K562 (cell line): ENCODE results near the gene ATP1A3. TPM values are rescaled to one million over a fixed set of nuclear protein-coding genes. Genes with fewer than 3 reads are reported as not detected.

ENCODE experiments used
- ARID3B ChIP-seq: fragments of 250-450 bp; sonication (Bioruptor Pico); IDR thresholded peaks from 2 replicates; pipeline ENCODE4 v1.4.0; 2020; ENCODE audit warnings: borderline replicate concordance
- HDAC2 ChIP-seq: fragments of 450-650 bp; IDR thresholded peaks from 2 replicates; pipeline ENCODE4 v1.6.1; 2016; ENCODE audit warnings: mild to moderate bottlenecking
- IFI16 ChIP-seq: fragments of 250-450 bp; sonication (Bioruptor Pico); IDR thresholded peaks from 2 replicates; pipeline ENCODE4 v2.1.2; 2022; ENCODE audit warnings: mild to moderate bottlenecking, inconsistent platforms
- KAT2B ChIP-seq: IDR thresholded peaks from one replicate; pipeline ENCODE4 v1.6.1; 2012; ENCODE audit warnings: low read depth, mild to moderate bottlenecking, control low read depth, inconsistent platforms, low read length, moderate library complexity
- KAT7 ChIP-seq: sonication (generic); formaldehyde crosslinking; IDR thresholded peaks from 2 replicates; pipeline ENCODE4 v1.8.0; 2022; ENCODE audit warnings: missing genetic modification reagents, mild to moderate bottlenecking, borderline replicate concordance
- MYBL2 ChIP-seq, 2 experiments: fragments of 450-650 bp in 1 of 2; sonication (generic) in 1 of 2; formaldehyde crosslinking in 1 of 2; IDR thresholded peaks; 2 replicates each; pipeline versions ENCODE4 v1.6.1 to v1.8.1; 2017 to 2022; ENCODE audit warnings: borderline replicate concordance in 1 of 2, inconsistent platforms in 1 of 2, low read depth in 1 of 2, mild to moderate bottlenecking in 1 of 2, missing genetic modification reagents in 1 of 2, moderate library complexity in 1 of 2
- NCOA6 ChIP-seq: fragments of 450-650 bp; IDR thresholded peaks from 2 replicates; pipeline ENCODE4 v1.6.1; 2017; ENCODE audit warnings: mild to moderate bottlenecking
- PRMT5 ChIP-seq: sonication (generic); formaldehyde crosslinking; IDR thresholded peaks from 2 replicates; pipeline ENCODE4 v1.5.0; 2020; ENCODE audit warnings: missing genetic modification reagents
- RB1 ChIP-seq: fragments of 450-650 bp; IDR thresholded peaks from 2 replicates; pipeline ENCODE4 v1.6.1; 2017; ENCODE audit warnings: low read depth, mild to moderate bottlenecking
- RFX5 ChIP-seq: IDR thresholded peaks from 2 replicates; pipeline ENCODE4 v1.6.1; 2011; ENCODE audit warnings: low read depth, mild to moderate bottlenecking, improper control_type of control experiment, low read length
- SRSF7 ChIP-seq: fragments of 200-400 bp; formaldehyde crosslinking; optimal IDR thresholded peaks from 2 replicates; pipeline ENCODE3; 2017; ENCODE audit warnings: mild to moderate bottlenecking, low read depth, low read length
- STAG1 ChIP-seq: sonication (generic); formaldehyde crosslinking; IDR thresholded peaks from 2 replicates; pipeline ENCODE4 v1.5.0; 2020; ENCODE audit warnings: missing genetic modification reagents, borderline replicate concordance
- TFE3 ChIP-seq: fragments of 450-650 bp; formaldehyde crosslinking; IDR thresholded peaks from 2 replicates; pipeline ENCODE4 v1.4.0; 2020; ENCODE audit warnings: mild to moderate bottlenecking, mixed read lengths
- YY1 ChIP-seq, 3 experiments: IDR thresholded peaks; 2 replicates each; pipeline ENCODE4 v1.6.1; 2011; ENCODE audit warnings: low read length in 2 of 3, mild to moderate bottlenecking in 2 of 3, moderate library complexity in 2 of 3, borderline replicate concordance in 1 of 3, control low read depth in 1 of 3, low read depth in 1 of 3; ENCODE audit not compliant: insufficient read depth in 3 of 3, insufficient replicate concordance in 2 of 3, control insufficient read depth in 1 of 3, insufficient read length in 1 of 3; ENCODE audit errors: extremely low read depth in 1 of 3
- ZNF41 ChIP-seq: fragments of 250-450 bp; sonication (Bioruptor Pico); conservative IDR thresholded peaks from 2 replicates; pipeline ENCODE4 v1.4.0; 2020; ENCODE audit warnings: mild to moderate bottlenecking
- ZNF431 ChIP-seq: sonication (generic); formaldehyde crosslinking; IDR thresholded peaks from 2 replicates; pipeline ENCODE4 v1.8.0; 2022; ENCODE audit warnings: mild to moderate bottlenecking, missing genetic modification reagents
- polyA plus RNA-seq, 8 experiments: library from polyadenylated mRNA; depleted of rRNA in 4 of 8; stranded (reverse) in 5 of 8; unstranded in 3 of 8; fragments of >200 nt; fragmentation: Nextera tagmentation in 2 of 8; fragmentation: Illumina TruSeq in 1 of 8; extraction: Ambion mirVana in 2 of 8; extraction: Trizol in 1 of 8; gene quantifications; 2 replicates each; pipeline versions ENCODE4 v1.2.1 to v1.2.3, GENCODE V29; 2011 to 2014; ENCODE audit warnings: inconsistent platforms in 1 of 8, missing spikeins in 1 of 8
- total RNA-seq, 7 experiments: library from RNA; depleted of rRNA in 6 of 7; stranded (reverse); fragments of >200 nt in 6 of 7; fragmentation: Illumina TruSeq in 2 of 7; extraction: Trizol in 2 of 7; gene quantifications; 2 replicates each; pipeline versions ENCODE4 v1.2.1 to v1.2.3, GENCODE V29; 2011 to 2021; ENCODE audit warnings: low replicate concordance in 1 of 7
- TF ChIP-seq, protein P1 (sequence below), 2 experiments: fragments of 450-650 bp in 1 of 2; sonication (generic) in 1 of 2; formaldehyde crosslinking in 1 of 2; IDR thresholded peaks in 1 of 2; conservative IDR thresholded peaks in 1 of 2; 2 replicates each; pipeline versions ENCODE4 v1.6.1 to v1.8.1; 2016 to 2023; ENCODE audit warnings: mild to moderate bottlenecking in 2 of 2, moderate library complexity in 2 of 2, inconsistent platforms in 1 of 2, missing genetic modification reagents in 1 of 2
- TF ChIP-seq, protein P2 (sequence below): fragments of 250-450 bp; sonication (Bioruptor Pico); IDR thresholded peaks from 2 replicates; pipeline ENCODE4 v1.5.0; 2021; ENCODE audit warnings: mild to moderate bottlenecking, borderline replicate concordance

The ATP1A3 gene
- total and polyA plus RNA-seq, 9 of the 15 experiments (the other 6 are each of a cell fraction or from before 2014, with no cell fraction given) = 0.03 to 1.0 (median 0.17) TPM; not detected in 3

GRCh38 chr19:41939861-41940730 lies 53.9 kb downstream of the ATP1A3 start (continued):
- TF ChIP-seq MYBL2 (IDR thresholded peaks at IDR 0.05; ENCODE audit: low read depth) (no peak), MYBL2 (CRISPR knock-in tag; IDR thresholded peaks at IDR 0.05; ENCODE audit: borderline replicate concordance) (no peak), ZNF431 (no peak), ZNF41 (CRISPR knock-in tag) (no peak), PRMT5 (no peak), SRSF7 (no peak), TFE3 (CRISPR knock-in tag) (no peak), HDAC2 (0 out of 2 replicates have a peak, but pooled peaks have one; percentile 24), KAT2B (no peak), ARID3B (CRISPR knock-in tag) (no peak), KAT7 (CRISPR knock-in tag) (no peak), IFI16 (no peak), STAG1 (CRISPR knock-in tag) (no peak), RB1 (no peak), RFX5 (no peak), NCOA6 (no peak), YY1 (IDR thresholded peaks at IDR 0.05; ENCODE audit: borderline replicate concordance in 1 of 3, control insufficient read depth in 1 of 3, extremely low read depth in 1 of 3, insufficient read depth in 3 of 3, insufficient read length in 1 of 3, insufficient replicate concordance in 2 of 3, low read depth in 1 of 3, low read length in 2 of 3) (peak in 1 of 3 experiments; percentile 62)
- TF ChIP-seq, protein P1, sequence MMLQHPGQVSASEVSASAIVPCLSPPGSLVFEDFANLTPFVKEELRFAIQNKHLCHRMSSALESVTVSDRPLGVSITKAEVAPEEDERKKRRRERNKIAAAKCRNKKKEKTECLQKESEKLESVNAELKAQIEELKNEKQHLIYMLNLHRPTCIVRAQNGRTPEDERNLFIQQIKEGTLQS (IDR thresholded peaks at IDR 0.05) = 0 out of 2 replicates have a peak, but pooled peaks have one; percentile 14
- TF ChIP-seq, protein P1 (CRISPR knock-in tag; conservative IDR thresholded peaks at IDR 0.05) = no peak
- TF ChIP-seq, protein P2, sequence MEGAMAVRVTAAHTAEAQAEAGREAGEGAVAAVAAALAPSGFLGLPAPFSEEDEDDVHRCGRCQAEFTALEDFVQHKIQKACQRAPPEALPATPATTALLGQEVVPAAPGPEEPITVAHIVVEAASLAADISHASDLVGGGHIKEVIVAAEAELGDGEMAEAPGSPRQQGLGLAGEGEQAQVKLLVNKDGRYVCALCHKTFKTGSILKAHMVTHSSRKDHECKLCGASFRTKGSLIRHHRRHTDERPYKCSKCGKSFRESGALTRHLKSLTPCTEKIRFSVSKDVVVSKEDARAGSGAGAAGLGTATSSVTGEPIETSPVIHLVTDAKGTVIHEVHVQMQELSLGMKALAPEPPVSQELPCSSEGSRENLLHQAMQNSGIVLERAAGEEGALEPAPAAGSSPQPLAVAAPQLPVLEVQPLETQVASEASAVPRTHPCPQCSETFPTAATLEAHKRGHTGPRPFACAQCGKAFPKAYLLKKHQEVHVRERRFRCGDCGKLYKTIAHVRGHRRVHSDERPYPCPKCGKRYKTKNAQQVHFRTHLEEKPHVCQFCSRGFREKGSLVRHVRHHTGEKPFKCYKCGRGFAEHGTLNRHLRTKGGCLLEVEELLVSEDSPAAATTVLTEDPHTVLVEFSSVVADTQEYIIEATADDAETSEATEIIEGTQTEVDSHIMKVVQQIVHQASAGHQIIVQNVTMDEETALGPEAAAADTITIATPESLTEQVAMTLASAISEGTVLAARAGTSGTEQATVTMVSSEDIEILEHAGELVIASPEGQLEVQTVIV (CRISPR knock-in tag) = no peak
